GM10266 (cell line): ENCODE measurements around the gene SPECC1L.

Experiments
- DNase-seq: peaks from one replicate; pipeline ENCODE4 v3.0.0; 2012; ENCODE audit errors: extremely low spot score
- TF ChIP-seq, protein P1 (sequence below): IDR thresholded peaks from 2 replicates; pipeline ENCODE4 v1.5.1; 2012; ENCODE audit warnings: mild to moderate bottlenecking, low read depth; ENCODE audit not compliant: control insufficient read depth, insufficient read depth; ENCODE audit errors: missing control alignments

The SPECC1L gene

DNA sequence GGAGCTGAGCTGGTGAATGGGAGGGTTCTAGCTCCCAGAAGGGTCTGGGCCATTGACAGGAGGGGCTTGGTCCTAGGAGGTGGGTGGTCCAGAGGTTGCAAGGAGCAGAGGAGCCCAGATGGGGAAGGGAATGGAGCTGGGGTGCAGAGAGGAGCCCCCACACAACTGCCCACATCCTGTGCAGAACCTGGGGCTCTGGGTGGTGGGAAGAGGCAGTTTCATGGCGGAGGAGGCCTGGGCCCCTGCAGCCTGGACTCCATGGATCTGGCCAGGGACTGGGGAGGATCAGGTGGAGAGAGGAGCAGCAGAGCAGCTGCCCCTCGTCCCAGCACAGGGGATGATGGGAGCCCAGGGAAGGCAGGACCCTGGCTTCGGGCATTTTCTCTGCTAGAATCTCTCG, 155.8 kb downstream of the SPECC1L start:
- TF ChIP-seq, protein P1, sequence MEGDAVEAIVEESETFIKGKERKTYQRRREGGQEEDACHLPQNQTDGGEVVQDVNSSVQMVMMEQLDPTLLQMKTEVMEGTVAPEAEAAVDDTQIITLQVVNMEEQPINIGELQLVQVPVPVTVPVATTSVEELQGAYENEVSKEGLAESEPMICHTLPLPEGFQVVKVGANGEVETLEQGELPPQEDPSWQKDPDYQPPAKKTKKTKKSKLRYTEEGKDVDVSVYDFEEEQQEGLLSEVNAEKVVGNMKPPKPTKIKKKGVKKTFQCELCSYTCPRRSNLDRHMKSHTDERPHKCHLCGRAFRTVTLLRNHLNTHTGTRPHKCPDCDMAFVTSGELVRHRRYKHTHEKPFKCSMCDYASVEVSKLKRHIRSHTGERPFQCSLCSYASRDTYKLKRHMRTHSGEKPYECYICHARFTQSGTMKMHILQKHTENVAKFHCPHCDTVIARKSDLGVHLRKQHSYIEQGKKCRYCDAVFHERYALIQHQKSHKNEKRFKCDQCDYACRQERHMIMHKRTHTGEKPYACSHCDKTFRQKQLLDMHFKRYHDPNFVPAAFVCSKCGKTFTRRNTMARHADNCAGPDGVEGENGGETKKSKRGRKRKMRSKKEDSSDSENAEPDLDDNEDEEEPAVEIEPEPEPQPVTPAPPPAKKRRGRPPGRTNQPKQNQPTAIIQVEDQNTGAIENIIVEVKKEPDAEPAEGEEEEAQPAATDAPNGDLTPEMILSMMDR, result no peak
- DNase-seq, result no peak

DNA sequence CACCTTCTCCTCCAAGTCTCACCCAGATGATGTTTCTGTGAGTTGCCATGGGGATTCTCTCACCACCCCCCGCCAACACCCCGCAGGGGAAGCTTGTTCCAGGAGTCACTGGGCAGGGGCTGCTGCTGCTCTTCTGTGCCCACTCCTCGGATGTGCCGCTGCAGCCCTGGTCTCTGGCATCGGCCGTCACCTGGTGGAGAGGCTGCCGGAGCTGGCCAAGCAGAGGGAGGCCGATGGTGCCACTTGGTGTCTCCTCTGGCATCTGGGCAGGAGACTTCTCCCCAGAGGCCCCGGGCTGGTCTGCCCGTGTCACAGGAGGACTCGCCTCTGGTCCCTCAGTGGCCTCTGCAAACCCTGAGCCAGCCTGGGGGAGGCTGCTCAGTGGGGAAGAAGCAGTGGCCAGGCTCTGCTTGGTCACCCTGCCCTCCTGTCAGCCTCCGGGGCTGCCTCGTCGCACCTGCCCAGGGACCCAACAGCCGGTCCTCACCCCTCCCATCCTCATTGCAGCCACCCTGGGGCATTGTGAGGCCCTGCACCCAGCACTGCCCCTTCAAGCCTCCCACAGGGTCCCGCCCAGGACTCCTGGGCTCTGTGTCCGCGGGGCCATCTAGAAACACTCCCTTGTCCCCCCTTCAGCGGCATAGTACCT, 156.3 kb downstream of the SPECC1L start:
- TF ChIP-seq, protein P1, result no peak
- DNase-seq, result no peak

DNA sequence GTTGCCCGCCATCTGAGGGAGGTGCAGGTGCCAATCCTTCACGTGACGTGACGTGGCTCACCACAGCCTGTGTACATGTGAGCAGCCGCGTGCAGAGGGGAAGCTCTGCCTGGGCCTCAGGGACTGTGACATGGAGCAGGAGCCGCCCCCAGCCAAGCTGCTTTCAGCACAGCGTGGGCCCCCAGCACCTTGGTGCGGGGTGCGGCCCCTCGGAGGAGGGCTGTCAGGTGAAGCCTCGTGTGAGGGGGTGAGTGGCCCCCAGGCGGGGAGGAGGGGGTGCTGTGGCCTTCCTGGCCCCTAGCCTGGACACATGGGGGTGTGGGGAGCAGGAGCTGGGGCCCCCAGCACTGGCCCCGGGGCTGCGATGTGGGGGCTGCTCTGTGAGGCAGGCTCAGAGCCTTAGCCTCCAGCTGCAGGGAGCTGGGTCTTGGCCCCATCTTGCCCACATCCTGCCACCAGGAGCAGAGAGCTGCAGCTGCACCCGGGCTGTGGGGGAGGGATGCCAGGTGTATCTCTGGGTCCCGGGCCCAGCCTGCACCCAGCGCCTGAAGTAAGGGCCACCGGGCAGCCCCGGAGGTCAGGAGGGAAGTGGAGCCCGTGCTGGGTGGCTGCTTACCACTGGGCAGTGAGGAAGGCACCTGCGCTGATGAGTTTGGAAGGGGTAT, 157.0 kb downstream of the SPECC1L start, which contains the start of gene ADORA2A:
ADORA2A (plus strand) TSS at position 100 of the 665 bp plus-strand sequence. CDS start 5,806 bp downstream, outside the sequence.
- DNase-seq, result peak; percentile 76
- TF ChIP-seq, protein P1, result no peak

DNA sequence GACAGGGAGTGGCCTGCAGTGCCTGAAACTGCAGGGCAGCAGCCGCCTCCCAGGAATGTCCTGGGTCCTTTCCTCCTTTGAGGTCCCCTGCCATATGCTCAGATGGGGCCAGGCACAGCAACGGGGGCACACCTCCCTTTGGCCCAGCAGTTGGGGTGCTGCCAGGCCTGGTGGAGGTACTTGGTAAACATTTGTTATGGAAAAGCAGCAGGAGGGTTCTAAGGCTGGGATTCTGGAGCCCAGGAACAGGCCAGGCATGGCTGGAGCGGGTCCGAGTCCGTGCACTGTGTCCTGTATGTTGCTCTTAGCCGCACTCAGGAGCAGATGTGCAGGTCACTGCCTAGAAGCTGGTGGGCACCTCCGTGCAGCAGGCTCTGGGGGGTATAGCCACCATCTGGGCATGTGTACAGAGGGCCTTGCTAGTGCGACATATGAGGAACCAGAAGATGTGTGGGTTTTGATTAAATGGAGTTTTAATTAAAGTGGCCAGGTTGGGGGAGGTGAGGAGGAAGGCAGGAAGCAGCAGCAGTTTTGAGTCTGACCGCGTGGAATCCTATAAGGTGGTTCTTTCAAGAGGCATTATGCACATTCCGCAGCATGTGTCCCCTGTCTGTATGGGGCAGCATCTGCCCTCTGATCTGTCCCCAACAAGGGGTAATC, 158.2 kb downstream of the SPECC1L start:
- DNase-seq, result no peak
- TF ChIP-seq, protein P1, result no peak

DNA sequence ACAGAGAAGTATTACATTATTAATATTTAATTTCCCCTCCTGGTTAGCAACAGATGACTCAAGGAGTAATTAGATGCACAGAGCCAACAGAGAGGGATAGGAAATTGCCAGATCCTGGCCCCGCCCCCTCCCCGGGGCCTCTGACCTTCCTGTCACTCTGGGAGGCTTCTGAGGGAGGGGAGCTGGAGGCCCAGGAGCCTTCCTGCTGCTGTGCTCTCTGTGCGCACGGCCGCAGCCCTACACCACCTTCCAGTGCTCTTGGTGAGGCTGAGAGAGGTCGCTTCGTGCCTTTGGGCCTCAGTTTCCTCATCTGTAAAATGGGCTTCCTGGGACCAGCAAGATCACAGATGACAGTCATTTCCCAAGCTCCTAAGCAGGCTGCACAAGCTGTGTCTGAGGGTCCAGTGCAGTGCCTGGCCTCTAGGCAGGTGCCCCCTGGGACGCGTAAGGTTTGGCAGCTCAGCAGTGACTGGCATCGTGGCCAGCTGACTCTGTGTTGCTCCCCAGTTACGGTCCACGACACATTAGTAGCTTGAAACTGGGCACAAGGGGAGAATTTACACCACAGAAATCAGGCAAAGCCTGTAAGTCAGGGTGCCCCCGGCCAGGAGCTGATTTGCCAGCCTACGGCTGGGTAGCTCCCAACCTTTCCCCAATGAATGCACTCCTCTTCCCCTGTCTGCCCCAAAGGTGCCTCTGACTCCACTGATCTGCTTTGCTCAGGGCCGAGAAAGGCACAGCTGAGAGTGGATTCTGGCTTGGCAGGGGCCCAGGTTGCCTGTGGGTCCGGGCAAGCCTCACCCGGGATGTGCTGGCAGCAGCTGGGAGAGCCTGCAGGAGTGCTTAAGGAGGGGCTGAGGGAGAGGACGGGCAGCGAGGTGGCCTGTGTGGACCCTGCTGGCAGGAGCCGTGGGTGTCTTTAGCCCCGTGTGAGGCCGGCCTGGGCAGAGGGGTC, 159.1 kb downstream of the SPECC1L start:
- peak; percentile 63 for DNase-seq
- TF ChIP-seq, protein P1, result no peak

DNA sequence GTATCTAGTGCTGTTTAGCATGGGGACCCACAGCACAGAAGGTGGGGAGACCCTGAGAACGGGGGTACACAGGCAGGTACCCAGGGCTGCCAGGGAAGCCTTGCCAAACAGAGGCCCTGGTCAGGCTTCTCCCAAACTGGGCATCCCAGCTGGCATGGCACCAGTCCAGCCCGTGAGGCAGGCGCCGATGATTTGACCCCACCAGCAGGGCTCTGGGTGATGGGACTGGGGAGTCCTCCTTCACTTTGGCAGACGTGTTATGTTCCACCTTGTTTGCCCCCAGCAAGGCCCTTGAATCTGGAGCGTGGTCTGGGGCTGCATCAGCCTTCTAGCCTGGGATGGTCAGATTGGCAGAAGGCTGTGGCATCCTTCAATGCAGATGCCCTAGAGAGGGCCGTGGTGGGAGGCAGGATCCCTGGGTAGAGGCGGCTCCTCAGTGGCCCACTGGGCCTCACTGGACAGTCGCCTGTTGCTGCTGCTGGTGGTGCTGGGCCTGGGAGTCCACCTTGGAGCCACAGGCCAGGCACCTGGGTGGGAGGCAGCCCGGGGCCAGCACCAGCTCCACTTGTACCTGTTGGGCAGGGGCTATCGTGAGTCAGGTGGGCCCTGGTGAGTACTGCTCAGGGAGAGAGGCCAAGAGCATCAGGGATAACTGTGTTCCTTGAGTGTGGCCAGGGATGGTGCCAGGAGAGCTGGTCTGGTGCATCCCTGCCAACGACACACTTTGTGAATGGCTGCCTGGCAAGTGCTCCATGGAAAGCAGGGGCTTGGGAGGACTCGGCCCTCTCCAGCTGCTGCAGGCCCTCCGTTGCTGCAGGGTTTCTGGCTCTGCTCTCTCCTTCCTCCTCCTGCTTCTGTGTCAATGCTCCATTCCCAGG, 160.0 kb downstream of the SPECC1L start:
- no peak for DNase-seq
- TF ChIP-seq, protein P1, result no peak
